Neural cell (in vitro differentiated cells): ENCODE data around the gene USP49.

Experiments
- EZH2 ChIP-seq: fragments of 200-600, 300-800 bp; shearing (Covaris generic), sonication (generic); IDR thresholded peaks from 2 replicates; pipeline ENCODE4 v1.6.1; 2014; ENCODE audit warnings: antibody characterized with exemption, low read length, borderline replicate concordance, mild to moderate bottlenecking; ENCODE audit not compliant: insufficient read depth, poor library complexity, severe bottlenecking
- POLR2AphosphoS5 ChIP-seq: IDR thresholded peaks from 2 replicates; pipeline ENCODE4 v1.6.1; 2012
- RAD21 ChIP-seq: fragments of 450-650 bp; conservative IDR thresholded peaks from 2 replicates; pipeline ENCODE4 v1.6.1; 2014; ENCODE audit warnings: antibody characterized with exemption, mild to moderate bottlenecking, moderate library complexity
- TF ChIP-seq, protein P1 (sequence below): fragments of 450-650 bp; IDR thresholded peaks from 2 replicates; pipeline ENCODE4 v1.5.1; 2014; ENCODE audit warnings: antibody characterized with exemption, mild to moderate bottlenecking, moderate library complexity; ENCODE audit not compliant: poor library complexity, severe bottlenecking
- TF ChIP-seq, protein P2 (sequence below): IDR thresholded peaks from 2 replicates; pipeline ENCODE4 v1.6.1; 2012; ENCODE audit warnings: borderline replicate concordance

DNA sequence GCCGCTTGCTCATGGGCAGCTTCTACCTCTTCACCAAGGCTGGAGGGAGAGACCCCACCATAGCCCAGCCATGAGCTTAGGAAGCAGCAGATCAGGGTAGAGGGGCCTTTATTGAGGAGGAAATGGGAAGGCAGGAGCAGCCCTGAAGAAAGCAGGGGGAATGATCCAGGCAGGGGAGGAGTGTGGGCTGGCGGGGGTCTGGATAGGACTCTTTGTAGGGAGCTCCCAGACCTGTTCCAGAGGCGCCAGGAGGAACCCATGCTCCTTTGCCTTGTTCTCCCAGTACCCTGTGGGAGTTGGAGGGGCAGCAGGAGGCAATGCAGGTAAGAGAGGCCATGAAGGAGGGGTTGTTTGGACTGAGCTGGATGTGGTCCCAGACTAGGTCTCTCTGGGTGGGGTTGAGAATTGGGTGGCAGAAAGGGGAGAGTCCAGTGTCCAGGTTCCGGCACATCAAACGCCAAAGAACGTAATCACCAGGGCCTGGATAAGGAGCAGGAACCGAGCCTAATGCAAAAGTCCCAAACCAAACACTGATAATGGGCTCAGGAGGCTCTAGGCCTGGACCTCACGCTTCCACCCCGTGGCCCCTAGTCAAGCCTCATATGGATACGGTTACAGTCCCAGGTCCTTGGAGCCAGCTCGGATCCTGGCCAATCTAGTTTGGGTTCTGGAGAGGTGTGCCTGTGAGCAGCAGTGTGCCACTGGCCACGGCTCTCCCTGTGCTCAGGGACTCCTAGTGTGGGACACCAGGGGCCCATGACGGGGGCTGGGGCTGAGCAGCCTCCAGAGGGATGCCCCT, 135.9 kb downstream of the USP49 start:
- TF ChIP-seq, protein P1, sequence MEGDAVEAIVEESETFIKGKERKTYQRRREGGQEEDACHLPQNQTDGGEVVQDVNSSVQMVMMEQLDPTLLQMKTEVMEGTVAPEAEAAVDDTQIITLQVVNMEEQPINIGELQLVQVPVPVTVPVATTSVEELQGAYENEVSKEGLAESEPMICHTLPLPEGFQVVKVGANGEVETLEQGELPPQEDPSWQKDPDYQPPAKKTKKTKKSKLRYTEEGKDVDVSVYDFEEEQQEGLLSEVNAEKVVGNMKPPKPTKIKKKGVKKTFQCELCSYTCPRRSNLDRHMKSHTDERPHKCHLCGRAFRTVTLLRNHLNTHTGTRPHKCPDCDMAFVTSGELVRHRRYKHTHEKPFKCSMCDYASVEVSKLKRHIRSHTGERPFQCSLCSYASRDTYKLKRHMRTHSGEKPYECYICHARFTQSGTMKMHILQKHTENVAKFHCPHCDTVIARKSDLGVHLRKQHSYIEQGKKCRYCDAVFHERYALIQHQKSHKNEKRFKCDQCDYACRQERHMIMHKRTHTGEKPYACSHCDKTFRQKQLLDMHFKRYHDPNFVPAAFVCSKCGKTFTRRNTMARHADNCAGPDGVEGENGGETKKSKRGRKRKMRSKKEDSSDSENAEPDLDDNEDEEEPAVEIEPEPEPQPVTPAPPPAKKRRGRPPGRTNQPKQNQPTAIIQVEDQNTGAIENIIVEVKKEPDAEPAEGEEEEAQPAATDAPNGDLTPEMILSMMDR: no peak
- no peak for TF ChIP-seq POLR2AphosphoS5
- no peak for TF ChIP-seq EZH2
- TF ChIP-seq, protein P2, sequence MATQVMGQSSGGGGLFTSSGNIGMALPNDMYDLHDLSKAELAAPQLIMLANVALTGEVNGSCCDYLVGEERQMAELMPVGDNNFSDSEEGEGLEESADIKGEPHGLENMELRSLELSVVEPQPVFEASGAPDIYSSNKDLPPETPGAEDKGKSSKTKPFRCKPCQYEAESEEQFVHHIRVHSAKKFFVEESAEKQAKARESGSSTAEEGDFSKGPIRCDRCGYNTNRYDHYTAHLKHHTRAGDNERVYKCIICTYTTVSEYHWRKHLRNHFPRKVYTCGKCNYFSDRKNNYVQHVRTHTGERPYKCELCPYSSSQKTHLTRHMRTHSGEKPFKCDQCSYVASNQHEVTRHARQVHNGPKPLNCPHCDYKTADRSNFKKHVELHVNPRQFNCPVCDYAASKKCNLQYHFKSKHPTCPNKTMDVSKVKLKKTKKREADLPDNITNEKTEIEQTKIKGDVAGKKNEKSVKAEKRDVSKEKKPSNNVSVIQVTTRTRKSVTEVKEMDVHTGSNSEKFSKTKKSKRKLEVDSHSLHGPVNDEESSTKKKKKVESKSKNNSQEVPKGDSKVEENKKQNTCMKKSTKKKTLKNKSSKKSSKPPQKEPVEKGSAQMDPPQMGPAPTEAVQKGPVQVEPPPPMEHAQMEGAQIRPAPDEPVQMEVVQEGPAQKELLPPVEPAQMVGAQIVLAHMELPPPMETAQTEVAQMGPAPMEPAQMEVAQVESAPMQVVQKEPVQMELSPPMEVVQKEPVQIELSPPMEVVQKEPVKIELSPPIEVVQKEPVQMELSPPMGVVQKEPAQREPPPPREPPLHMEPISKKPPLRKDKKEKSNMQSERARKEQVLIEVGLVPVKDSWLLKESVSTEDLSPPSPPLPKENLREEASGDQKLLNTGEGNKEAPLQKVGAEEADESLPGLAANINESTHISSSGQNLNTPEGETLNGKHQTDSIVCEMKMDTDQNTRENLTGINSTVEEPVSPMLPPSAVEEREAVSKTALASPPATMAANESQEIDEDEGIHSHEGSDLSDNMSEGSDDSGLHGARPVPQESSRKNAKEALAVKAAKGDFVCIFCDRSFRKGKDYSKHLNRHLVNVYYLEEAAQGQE: no peak
- TF ChIP-seq RAD21: no peak
